Trophoblast cell (in vitro differentiated cells and primary cell): ENCODE measurements around the gene NEUROG1.
A peak's percentile ranks its signal among the peaks of the same experiment; 100 is the strongest.

Source experiments
- DNase-seq, 2 donors: peaks; one replicate each; pipeline ENCODE4 v3.0.0-alpha.2; 2016
- H2AFZ ChIP-seq: 2 replicates; pipeline ENCODE4 v1.6.1; 2013; ENCODE audit warnings: low read length, moderate library complexity, mild to moderate bottlenecking; ENCODE audit not compliant: insufficient read depth, poor library complexity
- H2AK5ac ChIP-seq: 2 replicates; pipeline ENCODE4 v1.6.1; 2013; ENCODE audit warnings: mild to moderate bottlenecking, low read length
- H2BK120ac ChIP-seq: 2 replicates; pipeline ENCODE4 v1.6.1; 2013; ENCODE audit warnings: low read length, mild to moderate bottlenecking, moderate library complexity; ENCODE audit not compliant: insufficient read depth, poor library complexity
- H2BK12ac ChIP-seq: 2 replicates; pipeline ENCODE4 v1.6.1; 2013; ENCODE audit warnings: mild to moderate bottlenecking, low read length, moderate library complexity
- H2BK5ac ChIP-seq: 2 replicates; pipeline ENCODE4 v1.6.1; 2013; ENCODE audit warnings: low read length, low read depth, moderate library complexity, mild to moderate bottlenecking; ENCODE audit not compliant: poor library complexity
- H3K14ac ChIP-seq: 2 replicates; pipeline ENCODE4 v1.6.1; 2013; ENCODE audit warnings: mild to moderate bottlenecking, low read length
- H3K18ac ChIP-seq: 2 replicates; pipeline ENCODE4 v1.6.1; 2013; ENCODE audit warnings: mild to moderate bottlenecking, low read length
- H3K23ac ChIP-seq: 2 replicates; pipeline ENCODE4 v1.6.1; 2013; ENCODE audit warnings: low read length
- H3K27ac ChIP-seq: 2 replicates; pipeline ENCODE4 v1.5.1; 2013; ENCODE audit warnings: low read depth, mild to moderate bottlenecking, inconsistent platforms, low read length, moderate library complexity
- H3K27me3 ChIP-seq: 2 replicates; pipeline ENCODE4 v1.6.1; 2013; ENCODE audit warnings: inconsistent platforms, mild to moderate bottlenecking, low read length, moderate library complexity; ENCODE audit not compliant: insufficient read depth
- H3K36me3 ChIP-seq, 2 experiments: 1 replicate in 1 of 2; 2 replicates in 1 of 2; pipeline ENCODE4 v1.6.1; 2013; ENCODE audit warnings: low read length in 2 of 2, mild to moderate bottlenecking in 2 of 2, moderate library complexity in 1 of 2; ENCODE audit not compliant: insufficient read depth in 2 of 2, control insufficient read depth in 1 of 2
- H3K4ac ChIP-seq: 2 replicates; pipeline ENCODE4 v1.6.1; 2013; ENCODE audit warnings: low read depth, mild to moderate bottlenecking, low read length, moderate library complexity
- H3K4me1 ChIP-seq, 2 experiments: 1 replicate in 1 of 2; 2 replicates in 1 of 2; pipeline ENCODE4 v1.6.1; 2013; ENCODE audit warnings: low read length in 2 of 2, mild to moderate bottlenecking in 2 of 2, moderate library complexity in 1 of 2; ENCODE audit not compliant: insufficient read depth in 2 of 2, control insufficient read depth in 1 of 2
- H3K4me2 ChIP-seq: 2 replicates; pipeline ENCODE4 v1.6.1; 2013; ENCODE audit warnings: inconsistent platforms, mild to moderate bottlenecking, low read length, moderate library complexity
- H3K4me3 ChIP-seq: 2 replicates; pipeline ENCODE4 v1.5.1; 2013; ENCODE audit warnings: mild to moderate bottlenecking, low read depth, low read length, inconsistent platforms
- H3K79me1 ChIP-seq: one replicate; pipeline ENCODE4 v1.6.1; 2013; ENCODE audit warnings: low read length
- H3K79me2 ChIP-seq: 2 replicates; pipeline ENCODE4 v1.6.1; 2013; ENCODE audit warnings: low read length, mild to moderate bottlenecking; ENCODE audit not compliant: control insufficient read depth, insufficient read depth, poor library complexity
- H3K9ac ChIP-seq: 2 replicates; pipeline ENCODE4 v1.6.1; 2013; ENCODE audit warnings: mild to moderate bottlenecking, low read length
- H3K9me3 ChIP-seq: 2 replicates; pipeline ENCODE4 v1.6.1; 2013; ENCODE audit warnings: low read depth, mild to moderate bottlenecking, control low read depth, inconsistent platforms, low read length; ENCODE audit not compliant: insufficient read depth
- H4K12ac ChIP-seq: 2 replicates; pipeline ENCODE4 v1.6.1; 2013; ENCODE audit warnings: low read depth, mild to moderate bottlenecking, low read length, moderate library complexity
- H4K8ac ChIP-seq: 2 replicates; pipeline ENCODE4 v1.6.1; 2013; ENCODE audit warnings: low read depth, mild to moderate bottlenecking, low read length, moderate library complexity
- H4K91ac ChIP-seq: one replicate; pipeline ENCODE4 v1.6.1; 2013; ENCODE audit warnings: low read depth, mild to moderate bottlenecking, low read length, moderate library complexity
- WGBS: extraction: QIAGEN DNeasy Blood & Tissue Kit; methylation state at CpG from one replicate; pipeline ENCODE4 v1.1.7; 2013; ENCODE audit warnings: missing lambda C conversion rate; ENCODE audit not compliant: insufficient read length, insufficient coverage; ENCODE audit errors: extremely low coverage; 5-methylcytosine and 5-hydroxymethylcytosine counted together

Gene NEUROG1

DNA sequence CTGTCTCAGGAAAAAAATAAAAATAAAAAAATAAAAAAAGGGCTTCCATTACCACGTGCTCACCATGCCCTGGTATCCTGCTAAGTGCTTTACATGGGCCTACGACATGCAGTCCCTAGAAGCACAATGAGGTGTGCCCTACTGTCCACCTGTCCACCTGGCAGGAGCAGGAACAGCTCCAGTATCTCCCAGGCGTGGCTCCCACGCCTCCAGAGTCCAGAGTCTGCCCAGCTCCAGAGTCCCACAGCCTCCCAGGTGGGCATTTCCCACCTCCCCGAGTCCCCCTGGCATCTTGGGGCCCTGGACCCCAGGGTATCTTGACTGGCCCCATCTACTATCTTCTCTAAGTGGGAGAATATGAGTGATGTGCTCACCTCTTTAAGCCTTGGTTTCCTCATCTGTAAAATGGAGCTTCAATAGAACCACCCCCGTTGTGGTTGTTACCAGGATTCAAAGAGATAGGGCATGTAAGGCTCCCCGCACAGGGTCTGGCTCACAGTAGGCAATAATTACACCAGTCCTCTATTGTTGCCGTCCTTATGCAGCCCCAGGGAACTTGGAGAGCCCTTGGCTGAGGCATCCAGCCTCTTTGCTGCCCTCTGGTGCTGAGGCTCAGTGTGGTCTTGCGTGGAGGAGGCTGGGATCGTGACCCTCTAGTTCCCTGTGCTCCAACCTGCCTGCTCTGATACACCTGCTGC, 34.1 kb upstream of the NEUROG1 start:
- Histone ChIP-seq H3K4me1 (no peaks in the 10 kb centered on the region), H2AK5ac (no peak overlapping the region), H3K23ac (no peak overlapping the region), H3K79me1 (no peaks in the 10 kb centered on the region), H2BK5ac (no peak overlapping the region), H3K27ac (no peak overlapping the region), H3K4me2 (no peak overlapping the region), H2AFZ (no peak overlapping the region), H3K14ac (no peak overlapping the region), H3K79me2 (no peaks in the 10 kb centered on the region), H4K8ac (no peak overlapping the region), H4K91ac (no peak overlapping the region), H4K12ac (no peak overlapping the region), H3K4ac (no peak overlapping the region), H3K36me3 (no peaks in the 10 kb centered on the region), H3K9ac (no peak overlapping the region), H3K9me3 (no peaks in the 10 kb centered on the region), H3K4me3 (no peak overlapping the region), H2BK12ac (no peak overlapping the region), H3K27me3 (no peaks in the 10 kb centered on the region), H2BK120ac (no peak overlapping the region), H3K18ac (no peak overlapping the region)
- WGBS = no CpG with 5 or more reads among the region's 10 CpGs
- peak in 1 of 2 donors; percentile 57 for DNase-seq

DNA sequence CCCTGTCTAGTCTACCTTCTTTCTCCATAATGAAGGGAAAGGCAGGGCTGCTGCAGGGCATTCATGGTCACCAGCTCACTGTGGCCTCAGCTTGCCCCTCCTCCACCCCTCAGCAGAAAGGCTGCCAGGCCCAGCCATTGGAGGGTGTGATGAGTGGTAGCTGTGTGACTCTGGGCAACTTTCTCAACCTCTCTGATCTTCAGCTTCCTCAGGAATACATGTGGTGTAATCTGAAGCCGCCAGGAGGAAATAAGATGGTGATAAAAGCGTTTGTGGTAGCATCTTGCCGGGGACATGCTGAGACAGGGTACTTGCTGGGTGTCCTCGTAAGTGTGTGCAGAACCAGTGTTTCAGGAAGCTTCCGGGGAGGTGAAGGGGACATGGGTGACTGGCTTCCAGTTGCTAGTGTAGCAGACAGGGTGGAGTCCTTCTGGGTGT, 33.2 kb upstream of the NEUROG1 start:
- H2AK5ac ChIP-seq = no peak overlapping the region
- no peak overlapping the region for H3K14ac ChIP-seq
- H4K8ac ChIP-seq = no peak overlapping the region
- no peak overlapping the region for H4K12ac ChIP-seq
- no peak overlapping the region for H3K4me2 ChIP-seq
- H3K79me2 ChIP-seq = no peaks in the 10 kb centered on the region
- H3K27ac ChIP-seq = no peak overlapping the region
- no peaks in the 10 kb centered on the region for H3K4me1 ChIP-seq
- no peak overlapping the region for H4K91ac ChIP-seq
- no peaks in the 10 kb centered on the region for H3K79me1 ChIP-seq
- DNase-seq = no peak
- no peak overlapping the region for H3K18ac ChIP-seq
- no peak overlapping the region for H3K4me3 ChIP-seq
- H3K27me3 ChIP-seq = no peaks in the 10 kb centered on the region
- no peak overlapping the region for H2BK5ac ChIP-seq
- no peak overlapping the region for H3K23ac ChIP-seq
- WGBS = no CpG with 5 or more reads among the region's 5 CpGs
- H3K9me3 ChIP-seq = no peaks in the 10 kb centered on the region
- no peaks in the 10 kb centered on the region for H3K36me3 ChIP-seq
- H2BK12ac ChIP-seq = no peak overlapping the region
- H2AFZ ChIP-seq = no peak overlapping the region
- no peak overlapping the region for H3K4ac ChIP-seq
- H3K9ac ChIP-seq = no peak overlapping the region
- no peak overlapping the region for H2BK120ac ChIP-seq

DNA sequence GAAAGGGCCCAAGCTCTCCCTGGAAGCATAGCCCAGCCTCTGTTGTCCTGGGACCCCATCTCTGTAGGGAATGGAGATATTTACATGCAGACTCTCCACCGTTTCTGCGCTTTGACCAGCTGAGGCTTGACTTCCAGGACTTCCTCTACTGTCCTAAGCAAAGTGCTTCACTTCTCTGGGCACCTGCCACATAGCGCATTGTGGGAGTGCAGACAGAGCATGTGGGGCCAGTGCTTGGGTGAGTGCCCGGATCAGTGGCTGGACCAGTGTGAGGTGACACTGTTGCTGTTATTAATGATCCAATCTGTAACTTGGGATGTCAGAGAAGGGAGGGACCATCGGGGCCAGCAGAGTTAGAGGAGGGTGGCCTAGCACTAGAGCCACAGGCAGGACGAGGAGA, 32.5 kb upstream of the NEUROG1 start:
- no peak for DNase-seq
- no peaks in the 10 kb centered on the region for H3K79me2 ChIP-seq
- H4K12ac ChIP-seq = no peak overlapping the region
- H2BK12ac ChIP-seq = no peak overlapping the region
- no peak overlapping the region for H3K9ac ChIP-seq
- no peak overlapping the region for H4K91ac ChIP-seq
- no peaks in the 10 kb centered on the region for H3K79me1 ChIP-seq
- H3K9me3 ChIP-seq = no peaks in the 10 kb centered on the region
- H3K4me2 ChIP-seq = no peak overlapping the region
- no peaks in the 10 kb centered on the region for H3K4me1 ChIP-seq
- H3K18ac ChIP-seq = no peak overlapping the region
- no peak overlapping the region for H3K27ac ChIP-seq
- no peaks in the 10 kb centered on the region for H3K36me3 ChIP-seq
- no peak overlapping the region for H2BK120ac ChIP-seq
- H3K4ac ChIP-seq = no peak overlapping the region
- H4K8ac ChIP-seq = no peak overlapping the region
- no CpG with 5 or more reads among the region's 6 CpGs for WGBS
- no peaks in the 10 kb centered on the region for H3K27me3 ChIP-seq
- no peak overlapping the region for H2AK5ac ChIP-seq
- no peak overlapping the region for H3K4me3 ChIP-seq
- H2AFZ ChIP-seq = no peak overlapping the region
- no peak overlapping the region for H3K23ac ChIP-seq
- H3K14ac ChIP-seq = no peak overlapping the region
- H2BK5ac ChIP-seq = no peak overlapping the region

DNA sequence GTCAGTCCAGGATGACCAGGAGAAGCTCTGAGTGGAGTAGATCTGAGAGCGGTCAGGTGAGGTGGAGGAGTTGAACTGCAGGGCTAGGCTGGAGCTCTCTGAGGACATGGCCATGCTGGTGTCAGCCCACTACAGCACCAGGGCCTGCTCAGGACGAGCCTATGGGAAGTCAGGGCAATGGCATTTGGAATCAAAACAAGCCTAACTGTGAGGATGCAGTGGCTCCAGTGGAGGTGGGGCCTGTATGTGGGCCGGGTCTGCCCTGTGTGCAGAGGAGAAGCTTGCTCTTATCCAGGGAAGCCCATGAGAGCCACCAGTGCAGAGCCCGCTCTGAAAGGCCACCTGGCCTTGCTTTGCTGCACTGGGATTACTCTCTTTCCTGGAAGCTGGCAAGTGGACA, 31.9 kb upstream of the NEUROG1 start:
- Histone ChIP-seq H3K23ac (no peak overlapping the region), H2BK120ac (no peak overlapping the region), H3K36me3 (no peaks in the 10 kb centered on the region), H3K27me3 (no peaks in the 10 kb centered on the region), H3K4ac (no peak overlapping the region), H3K18ac (no peak overlapping the region), H4K12ac (no peak overlapping the region), H3K27ac (no peak overlapping the region), H3K79me1 (no peaks in the 10 kb centered on the region), H4K8ac (no peak overlapping the region), H3K14ac (no peak overlapping the region), H3K9ac (no peak overlapping the region), H2BK12ac (no peak overlapping the region), H4K91ac (no peak overlapping the region), H2BK5ac (no peak overlapping the region), H3K4me1 (no peaks in the 10 kb centered on the region), H3K4me2 (no peak overlapping the region), H3K4me3 (peak overlapping the region; percentile 26), H3K9me3 (no peaks in the 10 kb centered on the region), H3K79me2 (no peaks in the 10 kb centered on the region), H2AFZ (no peak overlapping the region), H2AK5ac (no peak overlapping the region)
- DNase-seq = no peak
- WGBS = no CpG with 5 or more reads among the region's 4 CpGs
